Fibroblast of pulmonary artery (primary cell): ENCODE results near the gene FBLN1.
"Not testable (repeated sequence)": the region's sequence is repeated elsewhere in the genome, so short reads cannot be mapped to it uniquely, and the experiment has no call there.

Source experiments
- DNase-seq: peaks from one replicate; pipeline ENCODE4 v3.0.0-alpha.2; 2010; ENCODE audit warnings: low read depth
- H3K4me3 ChIP-seq: replicated peaks from 2 replicates; pipeline ENCODE4 v1.5.1; 2011; ENCODE audit warnings: low read depth, mild to moderate bottlenecking, control low read depth, low read length, moderate library complexity
- TF ChIP-seq, protein P1 (sequence below): IDR thresholded peaks from 2 replicates; pipeline ENCODE4 v1.5.1; 2011; ENCODE audit warnings: mild to moderate bottlenecking, control low read depth, low read length, inconsistent platforms; ENCODE audit errors: missing control alignments

The FBLN1 gene

DNA sequence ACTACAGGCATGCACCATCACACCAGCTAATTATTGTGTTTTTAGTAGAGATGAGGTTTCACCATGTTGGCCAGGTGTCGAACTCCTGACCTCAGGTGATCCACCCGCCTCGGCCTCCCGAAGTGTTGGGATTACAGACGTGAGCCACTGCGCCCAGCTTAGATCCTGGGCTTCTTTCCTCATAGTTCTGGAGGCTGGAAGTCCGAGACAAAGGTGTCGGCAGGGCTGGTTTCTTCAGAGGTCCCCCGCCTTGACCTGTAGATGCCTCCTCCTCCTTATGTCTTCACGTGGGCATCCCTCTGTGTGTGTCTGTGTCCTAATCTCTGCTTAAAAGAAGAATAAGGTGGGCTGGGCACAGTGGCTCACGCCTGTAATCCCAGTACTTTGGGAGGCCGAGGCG lies 44.2 kb upstream of the FBLN1 start:
- TF ChIP-seq, protein P1, sequence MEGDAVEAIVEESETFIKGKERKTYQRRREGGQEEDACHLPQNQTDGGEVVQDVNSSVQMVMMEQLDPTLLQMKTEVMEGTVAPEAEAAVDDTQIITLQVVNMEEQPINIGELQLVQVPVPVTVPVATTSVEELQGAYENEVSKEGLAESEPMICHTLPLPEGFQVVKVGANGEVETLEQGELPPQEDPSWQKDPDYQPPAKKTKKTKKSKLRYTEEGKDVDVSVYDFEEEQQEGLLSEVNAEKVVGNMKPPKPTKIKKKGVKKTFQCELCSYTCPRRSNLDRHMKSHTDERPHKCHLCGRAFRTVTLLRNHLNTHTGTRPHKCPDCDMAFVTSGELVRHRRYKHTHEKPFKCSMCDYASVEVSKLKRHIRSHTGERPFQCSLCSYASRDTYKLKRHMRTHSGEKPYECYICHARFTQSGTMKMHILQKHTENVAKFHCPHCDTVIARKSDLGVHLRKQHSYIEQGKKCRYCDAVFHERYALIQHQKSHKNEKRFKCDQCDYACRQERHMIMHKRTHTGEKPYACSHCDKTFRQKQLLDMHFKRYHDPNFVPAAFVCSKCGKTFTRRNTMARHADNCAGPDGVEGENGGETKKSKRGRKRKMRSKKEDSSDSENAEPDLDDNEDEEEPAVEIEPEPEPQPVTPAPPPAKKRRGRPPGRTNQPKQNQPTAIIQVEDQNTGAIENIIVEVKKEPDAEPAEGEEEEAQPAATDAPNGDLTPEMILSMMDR, result no peak
- H3K4me3 ChIP-seq, result no peak overlapping the region
- DNase-seq, result no peak

DNA sequence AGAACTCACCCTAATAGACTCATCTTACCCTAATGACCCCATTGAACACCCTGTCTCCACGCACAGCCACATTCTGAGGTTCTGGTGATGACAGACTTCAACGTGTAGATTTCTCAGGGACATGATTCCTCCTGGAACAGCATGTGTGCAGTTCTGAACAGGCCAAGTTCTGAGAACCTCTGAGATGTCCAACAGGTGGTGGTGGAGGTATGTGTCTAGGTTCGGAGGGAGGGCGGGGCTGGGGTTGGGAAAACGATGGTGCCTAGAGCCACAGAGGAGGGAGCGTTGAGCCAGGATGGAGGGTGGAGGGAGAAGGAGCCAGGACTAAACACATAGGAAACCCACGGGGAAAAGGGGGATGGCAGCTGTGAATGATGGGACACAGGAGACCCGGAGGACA lies 43.4 kb upstream of the FBLN1 start:
- DNase-seq, result no peak
- H3K4me3 ChIP-seq, result no peak overlapping the region
- TF ChIP-seq, protein P1, result no peak

DNA sequence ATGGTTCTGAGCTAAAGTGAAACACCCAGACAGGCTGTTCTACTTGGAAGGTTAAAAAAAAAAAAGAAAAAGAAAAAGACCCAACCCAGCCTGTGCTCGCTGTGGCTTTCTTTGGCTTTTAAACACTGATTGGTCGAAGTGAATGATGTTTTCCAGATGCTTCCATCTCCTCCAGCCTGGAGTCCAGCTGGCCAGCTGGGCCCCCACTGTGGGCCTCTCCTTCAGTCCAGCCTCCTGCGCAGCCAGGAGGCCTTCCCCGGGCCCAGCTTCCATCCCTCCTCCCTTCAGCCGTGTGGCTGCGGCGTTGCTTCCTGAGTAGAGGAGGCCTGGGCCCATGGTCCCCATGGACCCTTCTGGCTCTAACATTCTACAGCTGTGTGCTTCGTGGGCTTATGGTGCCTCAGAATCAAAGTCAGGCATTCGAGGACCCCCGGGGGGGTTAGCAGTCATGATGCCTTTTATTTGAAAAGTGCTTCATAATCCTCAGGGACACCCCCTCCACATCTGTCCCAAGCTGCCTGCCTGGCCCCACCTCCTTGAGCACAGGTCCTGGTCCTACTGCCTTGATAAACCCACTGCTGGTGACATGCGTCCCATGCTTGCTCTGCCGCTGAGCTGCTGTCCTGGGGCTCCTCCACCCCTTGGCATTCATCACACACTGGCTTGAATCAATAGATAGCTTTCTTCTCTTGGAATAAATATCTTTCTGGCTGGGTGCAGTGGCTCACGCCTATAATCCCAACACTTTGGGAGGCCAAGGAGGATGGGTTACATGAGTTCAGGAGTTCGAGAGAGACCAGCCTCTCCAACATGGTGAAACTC lies 42.2 kb upstream of the FBLN1 start:
- H3K4me3 ChIP-seq, result no peak overlapping the region
- DNase-seq, result peak; percentile 65
- TF ChIP-seq, protein P1, result no peak

DNA sequence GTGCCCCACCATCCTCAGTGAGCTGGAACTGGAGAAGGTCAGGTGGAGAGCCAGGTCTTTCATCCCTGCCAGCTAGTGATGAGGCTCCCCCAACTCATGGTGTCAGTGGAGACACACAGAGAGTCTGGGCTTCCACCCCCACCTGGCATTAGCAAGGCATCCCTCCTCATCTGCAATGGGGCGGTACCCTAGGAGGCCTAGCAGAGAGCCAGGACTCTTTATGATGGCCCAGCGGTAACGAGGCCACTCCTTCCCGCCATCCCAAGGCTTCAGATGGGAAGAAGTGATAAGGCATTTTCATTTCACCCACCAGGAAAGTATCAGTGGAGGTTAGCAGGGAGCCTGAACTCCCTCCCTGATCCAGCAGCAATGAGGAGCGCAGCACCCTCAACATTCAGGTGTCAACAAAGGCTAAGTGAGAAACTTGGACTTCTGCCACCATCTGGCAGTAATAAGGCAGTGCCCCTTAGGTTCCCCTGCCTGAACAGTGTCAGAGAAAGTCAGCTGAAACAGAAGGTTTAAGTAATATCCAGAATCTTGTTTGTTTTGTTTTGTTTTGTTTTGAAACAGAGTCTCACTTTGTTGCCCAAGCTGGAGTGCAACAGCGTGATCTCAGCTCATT lies 40.5 kb upstream of the FBLN1 start:
- no peak overlapping the region for H3K4me3 ChIP-seq
- no peak for DNase-seq
- TF ChIP-seq, protein P1, result no peak

DNA sequence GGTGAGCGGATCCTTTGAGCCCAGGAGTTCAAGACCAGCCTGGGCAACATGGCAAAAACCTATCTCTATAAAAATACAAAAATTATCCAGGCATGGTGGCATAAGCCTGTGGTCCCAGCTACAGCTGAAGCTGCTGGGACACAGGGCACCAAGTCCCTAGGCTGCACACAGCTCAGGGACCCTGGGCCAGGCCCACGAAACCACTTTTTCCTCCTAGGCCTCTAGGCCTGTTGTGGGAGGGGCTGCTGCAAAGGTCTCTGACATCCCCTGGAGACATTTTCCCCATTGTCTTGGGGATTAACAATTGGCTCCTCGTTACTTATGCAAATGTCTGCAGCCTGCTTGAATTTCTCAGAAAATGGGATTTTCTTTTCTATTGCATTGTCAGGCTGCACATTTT lies 39.0 kb upstream of the FBLN1 start:
- DNase-seq, H3K4me3 ChIP-seq: not testable (repeated sequence)

DNA sequence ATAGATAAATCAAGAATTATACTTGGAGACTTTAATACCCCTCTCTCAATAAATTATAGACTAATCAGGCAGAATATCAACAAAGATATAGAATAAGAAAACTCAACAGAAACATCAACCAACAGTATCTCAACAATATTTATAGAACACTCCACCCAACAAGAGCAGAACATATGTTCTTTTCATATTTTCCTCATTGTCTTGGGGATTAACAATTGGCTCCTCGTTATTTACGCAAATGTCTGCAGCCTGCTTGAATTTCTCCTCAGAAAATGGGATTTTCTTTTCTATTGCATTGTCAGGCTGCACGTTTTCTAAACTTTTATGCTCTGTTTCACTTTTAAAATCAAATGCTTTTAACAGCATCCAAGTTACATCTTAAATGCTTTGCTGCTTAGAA lies 37.0 kb upstream of the FBLN1 start:
- TF ChIP-seq, protein P1, result no peak
- DNase-seq, result no peak
- H3K4me3 ChIP-seq, result no peak overlapping the region

DNA sequence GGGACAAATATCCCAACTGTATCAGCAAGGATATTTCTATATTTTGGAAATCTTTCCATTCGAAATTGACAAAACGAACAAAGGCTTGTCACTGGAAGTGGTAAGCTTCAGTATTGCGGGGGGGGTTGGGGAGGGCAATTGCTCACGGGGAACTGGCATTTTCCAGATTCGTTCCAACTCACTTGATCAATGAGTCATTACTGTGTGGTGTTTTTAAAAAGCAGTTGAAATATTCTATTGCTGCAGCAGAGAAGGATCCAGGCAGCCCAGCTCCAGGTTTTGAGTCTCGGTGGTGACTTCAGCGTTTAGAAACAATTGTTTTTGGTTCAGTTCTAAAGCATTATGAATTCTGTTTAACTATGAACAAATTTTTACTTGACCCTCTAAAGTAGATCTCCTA lies 33.8 kb upstream of the FBLN1 start:
- TF ChIP-seq, protein P1, result no peak
- H3K4me3 ChIP-seq, result no peak overlapping the region
- DNase-seq, result peak; percentile 19
